ENCODE data around the gene FAM171A2.
A peak's percentile ranks its signal among the peaks of the same experiment; 100 is the strongest.
"Not testable (repeated sequence)": the region's sequence is repeated elsewhere in the genome, so short reads cannot be mapped to it uniquely, and the experiment has no call there.

The FAM171A2 gene

DNA sequence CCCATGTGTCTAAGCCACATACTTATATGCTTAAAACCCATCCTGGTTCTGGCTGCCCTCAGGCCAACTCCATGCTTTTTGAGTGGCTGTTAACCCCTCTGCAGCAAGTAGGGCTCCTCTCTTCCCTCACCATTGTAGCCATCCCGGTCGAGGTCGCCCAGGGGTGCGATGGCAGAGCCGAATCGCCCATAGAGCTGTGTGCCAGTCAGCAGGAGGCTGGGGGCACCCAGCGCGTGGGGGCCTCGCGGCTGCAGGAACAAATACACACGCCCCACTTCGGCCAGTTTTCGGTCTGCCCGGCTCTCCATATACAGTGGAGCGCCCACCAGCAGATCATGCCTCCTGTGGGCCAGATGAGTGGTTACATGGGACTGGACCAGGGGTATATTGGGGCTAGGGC is 19.7 kb upstream of the FAM171A2 start:
- DNase-seq = no peak

DNA sequence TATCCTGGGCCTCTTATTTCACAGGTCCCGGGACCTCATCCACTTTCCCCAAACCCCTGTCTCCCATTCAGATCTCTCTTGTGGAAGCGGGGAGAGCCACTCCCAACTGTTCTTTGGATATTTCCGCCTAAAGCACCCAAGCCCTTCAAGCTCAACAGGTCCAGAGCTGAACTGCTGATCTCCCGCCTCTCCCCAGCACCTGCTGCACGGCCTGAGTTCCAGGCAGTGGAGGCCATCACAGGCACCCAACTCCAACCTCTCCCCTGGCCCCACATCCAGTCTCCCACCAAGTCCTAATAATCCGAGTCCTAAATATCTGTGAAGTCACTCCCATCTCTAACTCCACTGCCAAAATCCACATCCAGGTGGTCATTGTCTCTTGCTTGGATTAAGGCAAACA is 19.3 kb upstream of the FAM171A2 start:
- no peak for DNase-seq

DNA sequence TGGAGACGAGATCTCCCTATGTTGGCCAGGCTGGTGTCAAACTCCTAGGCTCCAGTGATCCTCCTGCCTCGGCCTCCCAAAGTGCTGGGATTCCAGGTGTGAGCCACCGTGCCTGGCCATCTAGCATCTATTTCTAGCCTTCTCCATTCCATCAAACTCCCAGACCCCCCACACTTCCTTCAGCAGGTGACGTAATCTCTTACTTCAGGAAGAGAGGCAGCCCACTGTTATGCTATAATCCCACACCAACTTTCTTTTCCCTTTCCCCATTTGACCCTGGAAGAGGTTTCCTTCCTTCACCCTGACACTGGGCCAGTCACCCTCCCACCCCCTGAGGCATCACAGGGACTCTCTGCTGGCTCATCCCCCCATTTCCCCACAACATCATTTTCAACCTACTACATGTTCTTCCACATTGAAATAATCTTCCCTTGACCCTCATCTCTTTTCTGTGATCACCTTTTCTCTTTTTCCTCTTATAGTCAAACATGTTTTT is 18.2 kb upstream of the FAM171A2 start:
- no peak for DNase-seq

DNA sequence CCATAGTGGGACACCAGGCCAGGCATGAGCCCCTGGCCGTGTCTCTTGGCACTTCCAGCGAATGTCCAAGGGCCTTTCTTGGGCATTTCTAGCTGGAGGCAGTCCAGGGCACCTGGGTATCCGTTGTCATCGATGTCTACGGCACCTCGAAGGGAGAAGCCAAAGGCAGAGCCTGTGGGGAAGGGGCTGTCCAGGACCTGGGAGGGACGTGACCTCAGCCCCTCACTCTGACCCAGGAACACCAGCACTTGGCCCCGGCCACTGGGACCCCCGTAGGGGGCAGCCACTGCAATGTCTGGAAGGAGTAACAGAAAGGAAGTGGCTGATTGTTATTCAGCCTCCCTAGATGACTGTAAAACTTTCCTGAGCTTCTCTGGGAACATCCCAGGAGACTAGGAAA is 17.1 kb upstream of the FAM171A2 start:
- DNase-seq = no peak

GRCh38 chr17:44379887-44380286 is 16.2 kb upstream of the FAM171A2 start:
- DNase-seq = no peak

DNA sequence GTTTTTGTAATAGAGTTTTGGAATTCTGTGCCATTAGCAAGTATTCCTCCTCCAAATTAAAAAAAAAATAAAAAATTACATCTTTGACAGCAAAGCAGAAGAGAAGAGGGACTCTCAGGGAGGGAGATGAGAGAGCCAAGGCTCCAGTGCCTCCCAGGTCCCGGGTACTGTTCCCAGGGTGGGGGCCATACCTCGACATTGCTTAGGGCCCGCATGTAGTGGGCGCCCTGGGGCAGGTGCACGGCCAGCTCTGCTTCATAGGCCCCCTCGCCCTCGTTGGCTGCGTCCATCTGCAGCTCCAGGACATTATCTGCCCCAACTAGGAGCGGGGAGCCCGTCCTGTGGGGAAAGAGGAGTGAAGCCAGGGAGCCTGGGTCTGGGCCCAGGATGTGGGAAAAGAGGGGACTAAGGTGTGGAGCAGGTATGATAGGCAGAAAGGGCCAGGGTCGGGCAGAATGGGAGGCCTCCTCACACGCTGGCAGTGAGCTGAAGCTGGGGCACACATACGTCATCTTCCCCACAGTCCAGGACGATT is 14.6 kb upstream of the FAM171A2 start:
- no peak for DNase-seq

DNA sequence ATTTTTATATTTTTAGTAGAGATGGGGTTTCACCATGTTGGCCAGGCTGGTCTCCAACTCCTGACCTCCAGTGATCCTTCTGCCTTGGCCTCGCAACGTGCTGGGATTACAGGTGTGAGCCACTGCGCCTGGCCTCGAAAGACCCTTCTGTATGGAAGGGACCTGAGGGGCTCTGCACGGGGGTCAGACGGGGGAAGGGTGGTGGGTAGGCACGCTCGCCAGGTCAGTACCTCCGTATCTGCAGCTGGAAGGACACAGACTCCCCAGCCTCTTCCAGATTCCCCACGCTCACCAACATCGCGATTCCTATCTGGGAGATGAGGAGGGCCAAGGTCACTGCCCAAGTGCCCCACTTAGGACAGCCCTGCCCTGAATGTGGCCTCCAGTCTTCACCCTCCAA is 13.1 kb upstream of the FAM171A2 start:
- no peak for DNase-seq

DNA sequence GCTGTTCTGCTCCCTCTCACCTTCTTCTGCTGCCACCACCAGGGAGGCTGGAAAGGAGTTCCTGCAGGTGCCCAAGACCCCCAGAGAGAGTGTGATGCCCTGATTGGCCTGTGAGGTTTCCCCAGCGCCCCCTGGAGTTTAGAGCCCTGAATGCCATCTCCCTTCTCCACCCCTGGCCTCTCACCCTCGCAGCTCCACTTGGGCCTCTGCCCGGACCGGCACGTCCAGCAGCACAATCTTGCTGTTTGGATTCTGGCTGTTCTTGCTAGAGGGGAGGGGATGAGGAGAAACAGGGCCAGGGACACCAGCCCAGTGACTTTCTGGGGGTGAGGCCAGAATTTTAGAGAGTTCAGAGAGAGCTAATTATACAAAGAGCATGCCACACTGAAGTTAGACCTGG is 12.5 kb upstream of the FAM171A2 start:
- DNase-seq = no peak

GRCh38 chr17:44375196-44376017 is 11.8 kb upstream of the FAM171A2 start:
- DNase-seq = no peak

GRCh38 chr17:44374306-44375195 is 10.9 kb upstream of the FAM171A2 start:
- no peak for DNase-seq

- DNase-seq = no peak
Observed at GRCh38 chr17:44372036-44372435, 8.4 kb upstream of the FAM171A2 start.

DNA sequence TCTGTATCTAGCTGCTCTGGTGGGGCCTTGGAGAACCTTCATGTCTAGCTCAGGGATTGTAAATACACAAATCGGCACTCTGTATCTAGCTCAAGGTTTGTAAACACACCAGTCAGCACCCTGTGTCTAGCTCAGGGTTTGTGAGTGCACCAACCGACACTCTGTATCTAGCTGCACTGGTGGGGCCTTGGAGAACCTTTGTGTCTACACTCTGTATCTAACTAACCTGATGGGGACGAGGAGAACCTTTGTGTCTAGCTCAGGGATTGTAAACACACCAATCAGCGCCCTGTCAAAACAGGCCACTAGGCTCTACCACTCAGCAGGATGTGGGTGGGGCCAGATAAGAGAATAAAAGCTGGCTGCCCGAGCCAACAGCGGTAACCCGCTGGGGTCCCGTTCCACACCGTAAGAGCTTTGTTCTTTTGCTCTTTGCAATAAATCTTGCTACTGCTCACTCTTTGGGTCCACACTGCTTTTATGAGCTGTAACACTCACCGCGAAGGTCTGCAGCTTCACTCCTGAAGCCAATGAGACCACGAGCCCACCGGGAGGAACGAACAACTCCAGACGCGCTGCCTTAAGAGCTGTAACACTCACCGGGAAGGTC is 5.9 kb upstream of the FAM171A2 start:
- not testable (repeated sequence) for DNase-seq

GRCh38 chr17:44368391-44369243 is 5.0 kb upstream of the FAM171A2 start:
- DNase-seq = not testable (repeated sequence)

DNA sequence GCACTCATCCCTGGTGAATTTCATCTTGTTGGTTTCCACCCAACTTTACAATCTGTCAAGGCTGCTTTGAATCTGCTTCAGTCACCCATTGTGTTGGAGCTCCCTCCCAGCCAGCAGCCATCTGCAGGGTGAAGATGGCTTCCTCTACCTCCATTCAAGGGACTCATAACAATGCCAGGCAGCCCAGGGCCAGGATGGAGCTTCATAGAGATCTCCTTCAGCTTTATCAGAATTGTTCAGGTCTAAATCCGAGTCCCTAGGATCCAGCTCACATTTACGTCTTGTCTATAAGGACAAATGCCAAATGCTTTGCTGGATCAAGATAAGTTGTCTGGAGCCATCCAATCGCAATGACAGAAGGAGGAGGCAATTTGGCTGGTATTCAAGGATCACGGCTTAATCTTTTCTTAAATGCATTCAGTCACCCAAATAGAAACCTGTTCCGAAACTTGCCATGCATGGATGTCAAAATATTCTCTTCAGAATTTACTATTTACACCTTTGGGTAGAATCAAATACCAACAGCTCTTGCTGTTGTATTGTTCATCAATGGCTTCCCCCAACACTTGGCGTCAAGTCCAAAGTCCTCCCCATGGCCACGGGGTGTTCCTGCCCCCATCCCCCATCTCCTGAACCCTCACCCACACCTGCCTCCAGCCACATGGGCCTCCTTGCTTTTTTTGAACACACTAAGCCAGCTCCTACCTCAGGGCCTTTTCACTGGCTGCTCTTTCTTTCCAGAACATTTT is 3.8 kb upstream of the FAM171A2 start:
- DNase-seq = peak; percentile 48

GRCh38 chr17:44365051-44365450 is 1.4 kb upstream of the FAM171A2 start:
- DNase-seq = not testable (repeated sequence)

GRCh38 chr17:44362949-44363612 is 572 bp downstream of the FAM171A2 start:
- DNase-seq = no peak

GRCh38 chr17:44362459-44362948 is 1.1 kb downstream of the FAM171A2 start:
- DNase-seq = no peak

DNA sequence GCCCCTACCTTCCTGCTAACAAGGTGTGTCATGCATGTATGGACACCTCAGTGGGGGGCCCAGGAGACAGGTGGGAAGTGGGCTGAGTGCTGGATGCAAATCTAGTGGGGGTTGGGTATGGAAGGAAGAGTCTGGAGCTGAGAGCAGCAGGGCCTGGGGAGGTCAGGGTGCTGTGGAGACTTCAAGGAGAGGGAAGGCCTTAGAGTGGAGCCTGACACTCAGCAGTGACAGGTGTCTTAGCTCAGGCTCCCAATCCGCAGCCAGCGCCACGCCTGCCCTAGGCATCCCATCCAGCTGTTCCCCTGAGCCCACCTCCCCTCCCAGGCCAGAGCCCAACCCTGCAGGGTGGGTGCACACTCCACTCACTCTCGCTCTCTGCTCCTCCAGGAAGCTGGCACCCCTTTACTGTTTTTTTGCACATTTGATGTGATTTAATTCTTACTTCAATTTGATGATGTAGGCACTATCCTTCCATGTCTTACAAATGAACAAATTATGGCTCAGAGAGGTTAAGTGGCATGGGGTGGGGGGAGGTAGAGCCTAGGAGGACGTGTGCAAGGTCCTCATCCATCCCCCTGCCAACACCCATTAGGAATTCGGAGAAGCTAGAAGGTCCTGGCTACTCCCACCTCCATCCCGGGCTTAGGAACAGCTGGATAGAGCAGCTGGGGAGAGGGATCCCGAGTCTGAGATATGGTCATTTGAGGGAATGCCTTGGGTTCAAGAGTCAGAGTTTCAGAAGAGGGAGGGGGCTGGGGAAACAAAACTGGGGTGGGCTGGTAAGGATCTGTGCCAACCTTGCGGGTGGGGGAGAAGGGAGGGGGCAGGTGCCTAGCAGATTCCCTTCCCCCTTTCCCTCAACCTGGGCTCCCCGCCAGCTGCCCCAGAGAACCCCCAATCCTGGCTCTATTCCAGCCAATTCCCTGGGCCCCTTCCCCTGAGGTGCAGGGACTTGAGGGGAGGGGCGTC is 2.1 kb downstream of the FAM171A2 start:
- no peak for DNase-seq

DNA sequence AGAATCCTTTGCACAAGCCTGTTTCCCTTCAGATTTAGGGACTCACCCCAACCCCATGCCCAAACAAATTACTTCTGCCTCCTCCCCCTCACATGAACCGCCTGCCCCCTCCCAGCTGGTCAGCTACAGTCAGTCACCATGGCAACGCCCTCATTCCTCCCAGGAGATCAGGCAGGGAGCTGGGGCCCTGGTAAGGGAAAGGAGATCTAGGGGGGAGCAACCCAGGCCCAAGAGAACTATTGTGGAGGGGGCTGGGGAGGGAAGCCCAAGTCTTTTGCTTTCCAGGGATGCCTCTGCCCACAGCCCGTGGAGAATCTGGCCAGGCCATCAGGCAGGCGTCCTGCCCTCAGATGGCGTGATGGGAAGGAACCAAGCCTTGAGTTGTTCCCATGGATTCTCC is 2.8 kb downstream of the FAM171A2 start:
- no peak for DNase-seq
